KMS-11 (cell line): ENCODE results near the gene TMBIM1.

Experiments
- H2AFZ ChIP-seq: fragments of 200-600 bp; sonication (generic); 2 replicates; pipeline ENCODE4 v1.6.1; 2016; ENCODE audit warnings: antibody characterized with exemption, mixed run types, low read depth
- H3K27ac ChIP-seq: fragments of 200-600 bp; sonication (generic); 2 replicates; pipeline ENCODE4 v1.6.1; 2016; ENCODE audit warnings: mild to moderate bottlenecking, mixed run types
- H3K27me3 ChIP-seq: fragments of 200-600 bp; sonication (generic); 2 replicates; pipeline ENCODE4 v1.6.1; 2017; ENCODE audit warnings: mild to moderate bottlenecking, low read depth, mixed run types, moderate library complexity; ENCODE audit not compliant: insufficient read depth
- H3K36me3 ChIP-seq: fragments of 200-600 bp; sonication (generic); 2 replicates; pipeline ENCODE4 v1.6.1; 2017; ENCODE audit warnings: mild to moderate bottlenecking, mixed run types; ENCODE audit not compliant: insufficient read depth
- H3K4me1 ChIP-seq: fragments of 200-600 bp; sonication (generic); 2 replicates; pipeline ENCODE4 v1.6.1; 2016; ENCODE audit warnings: mild to moderate bottlenecking, low read depth, mixed run types; ENCODE audit not compliant: poor library complexity, severe bottlenecking
- H3K4me2 ChIP-seq: fragments of 200-600 bp; sonication (generic); 2 replicates; pipeline ENCODE4 v1.7.0; 2016; ENCODE audit warnings: mild to moderate bottlenecking, mixed run types
- H3K4me3 ChIP-seq: fragments of 200-600 bp; sonication (generic); IDR thresholded peaks from 2 replicates; pipeline ENCODE4 v1.6.1; 2017; ENCODE audit warnings: low read depth, low read length, mixed read lengths; ENCODE audit not compliant: insufficient read depth
- H3K79me2 ChIP-seq: fragments of 200-600 bp; sonication (generic); 2 replicates; pipeline ENCODE4 v1.6.1; 2016; ENCODE audit warnings: low read depth, mixed run types; ENCODE audit not compliant: insufficient read depth
- H3K9ac ChIP-seq: fragments of 200-600 bp; sonication (generic); 2 replicates; pipeline ENCODE4 v1.6.1; 2016; ENCODE audit warnings: mild to moderate bottlenecking, mixed run types
- H4K20me1 ChIP-seq: fragments of 200-600 bp; sonication (generic); 2 replicates; pipeline ENCODE4 v1.6.1; 2016; ENCODE audit warnings: mild to moderate bottlenecking, mixed run types; ENCODE audit not compliant: insufficient read depth
- CTCF ChIP-seq: fragments of 200-600 bp; sonication (generic); conservative IDR thresholded peaks from 2 replicates; pipeline ENCODE4 v1.6.1; 2017; ENCODE audit warnings: low read depth, mild to moderate bottlenecking, antibody characterized with exemption, low read length, moderate library complexity, mixed read lengths

The TMBIM1 gene

GRCh38 chr2:218260742-218261422 is 31.4 kb downstream of the TMBIM1 start, which contains the start of gene GPBAR1:
GPBAR1 (plus strand) TSS chr2:218261015; CDS start chr2:218262725, 1,710 bp downstream.
- Histone ChIP-seq H3K36me3 (no peaks in the 10 kb centered on the region), H3K27me3 (no peaks in the 10 kb centered on the region), H3K4me1 (peaks cover 34% of the 10 kb centered on the region), H3K4me2 (no peak within 1 kb of the TSS), H4K20me1 (no peaks in the 10 kb centered on the region), H3K27ac (no peak within 1 kb of the TSS), H3K4me3 (no peak within 1 kb of the TSS), H2AFZ (no peak within 1 kb of the TSS), H3K79me2 (no peaks in the 10 kb centered on the region), H3K9ac (no peak within 1 kb of the TSS)
- TF ChIP-seq CTCF = no peak

GRCh38 chr2:218260166-218260565 is 32.1 kb downstream of the TMBIM1 start:
- Histone ChIP-seq H2AFZ (no peak overlapping the region), H3K4me1 (peaks cover 34% of the 10 kb centered on the region), H3K4me2 (no peak overlapping the region), H3K4me3 (no peak overlapping the region), H3K79me2 (no peaks in the 10 kb centered on the region), H3K27ac (no peak overlapping the region), H3K9ac (no peak overlapping the region), H3K36me3 (no peaks in the 10 kb centered on the region), H4K20me1 (no peaks in the 10 kb centered on the region), H3K27me3 (no peaks in the 10 kb centered on the region)
- no peak for TF ChIP-seq CTCF

GRCh38 chr2:218259099-218259961 is 33.0 kb downstream of the TMBIM1 start:
- Histone ChIP-seq H3K36me3 (peaks cover 1% of the 10 kb centered on the region; the same call in 1 of the 2 replicates), H3K4me3 (no peak overlapping the region), H3K9ac (no peak overlapping the region), H3K27me3 (no peaks in the 10 kb centered on the region), H3K4me2 (no peak overlapping the region), H3K27ac (no peak overlapping the region), H3K79me2 (no peaks in the 10 kb centered on the region), H3K4me1 (peaks cover 28% of the 10 kb centered on the region), H2AFZ (no peak overlapping the region), H4K20me1 (no peaks in the 10 kb centered on the region)
- TF ChIP-seq CTCF = no peak

GRCh38 chr2:218257390-218257981 is 34.8 kb downstream of the TMBIM1 start:
- Histone ChIP-seq H3K36me3 (peaks cover 13% of the 10 kb centered on the region; the same call in 1 of the 2 replicates), H3K27ac (peak overlapping the region; percentile 21; the same call in 1 of the 2 replicates), H2AFZ (no peak overlapping the region), H3K9ac (no peak overlapping the region), H4K20me1 (no peaks in the 10 kb centered on the region), H3K4me3 (no peak overlapping the region), H3K27me3 (no peaks in the 10 kb centered on the region), H3K4me2 (no peak overlapping the region), H3K79me2 (no peaks in the 10 kb centered on the region), H3K4me1 (peaks cover 23% of the 10 kb centered on the region)
- peak; percentile 68 for TF ChIP-seq CTCF
